GM18502 (cell line): ENCODE data around the gene PDGFB.

Experiments
- ATAC-seq: cut with Tn5 transposase; IDR thresholded peaks from one replicate; pipeline ENCODE4 v1.9.1; 2021; ENCODE audit warnings: mild to moderate bottlenecking; ENCODE audit not compliant: unreplicated experiment, poor library complexity

PDGFB gene

GRCh38 chr22:39178206-39179111 lies 66.3 kb downstream of the PDGFB start:
- no peak for ATAC-seq

GRCh38 chr22:39177791-39178190 lies 67.0 kb downstream of the PDGFB start:
- ATAC-seq, result no peak

- ATAC-seq, result no peak
Observed at GRCh38 chr22:39177456-39177775, 67.4 kb downstream of the PDGFB start.

GRCh38 chr22:39176714-39177455 lies 67.9 kb downstream of the PDGFB start:
- no peak for ATAC-seq

- ATAC-seq, result no peak
Observed at GRCh38 chr22:39176143-39176713, 68.6 kb downstream of the PDGFB start.

GRCh38 chr22:39175353-39176142 lies 69.2 kb downstream of the PDGFB start:
- ATAC-seq, result no peak

- no peak for ATAC-seq
Observed at GRCh38 chr22:39174498-39175352, 70.1 kb downstream of the PDGFB start.

- ATAC-seq, result no peak
Observed at GRCh38 chr22:39173787-39174497, 70.8 kb downstream of the PDGFB start.
